ENCODE results near the gene ALK. TPM values are rescaled to one million over a fixed set of nuclear protein-coding genes. Genes with fewer than 3 reads are reported as not detected.

ALK gene
- total and polyA plus RNA-seq, 2 donors (not counting 1 experiment from before 2014, with no cell fraction given): not detected

DNA sequence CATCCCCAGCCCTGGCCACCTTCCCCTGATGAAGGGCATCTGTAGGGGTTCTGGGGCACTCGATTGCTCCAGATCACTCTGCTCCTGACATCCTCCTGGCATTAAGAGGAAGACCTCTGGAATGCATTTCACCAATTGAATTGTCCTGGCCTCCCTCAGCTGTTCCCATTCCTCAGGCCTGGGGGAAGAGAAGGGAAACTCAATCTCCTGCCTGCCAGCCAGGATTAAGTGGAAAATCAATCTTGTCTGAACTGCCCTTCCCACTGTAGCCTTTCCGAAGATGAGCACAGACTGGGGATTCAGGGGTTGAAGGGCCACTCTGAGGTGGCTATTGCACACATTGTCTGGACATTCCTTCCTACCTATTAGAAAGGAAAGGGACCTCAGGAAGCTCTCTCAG is 99.8 kb downstream of the ALK start:
- H3K36me3 ChIP-seq (replicated peaks in 1 of 2; ENCODE audit: control extremely low read depth in 1 of 2, control insufficient read depth in 1 of 2, extremely low read depth in 1 of 2, insufficient read depth in 2 of 2, low read length in 1 of 2): no peaks in the 10 kb centered on the region
- WGBS (ENCODE audit: insufficient coverage): 85% methylated on average over 2 of the region's 2 CpGs
- H3K4me1 ChIP-seq (ENCODE audit: control insufficient read depth in 2 of 2, insufficient read depth in 2 of 2, low read length in 2 of 2): no peaks in the 10 kb centered on the region
- H3K27ac ChIP-seq (ENCODE audit: low read length in 2 of 2): no peak overlapping the region
- no peak overlapping the region for H2AFZ ChIP-seq (ENCODE audit: insufficient read depth, low read depth, low read length, poor library complexity, severe bottlenecking)
- POLR2A ChIA-PET: no interaction called here
- Mint-ChIP-seq H3K27me3 (peaks cover 26% of the 10 kb centered on the region), H3K4me3 (no peak overlapping the region), H3K9me3 (ENCODE audit: insufficient read depth) (no peaks in the 10 kb centered on the region), H3K27ac (no peak overlapping the region), H3K4me1 (no peaks in the 10 kb centered on the region)
- TF ChIP-seq CTCF (IDR thresholded peaks at IDR 0.05) (no peak), EZH2 (IDR thresholded peaks at IDR 0.05; ENCODE audit: borderline replicate concordance, insufficient read depth, low read depth, low read length, poor library complexity, severe bottlenecking) (no peak)
- H3K4me2 ChIP-seq (replicated peaks; ENCODE audit: low read depth, low read length, poor library complexity, severe bottlenecking): no peak overlapping the region
- peaks cover 0 to 3% (median 0%) of the 10 kb centered on the region in 4 experiments for H3K27me3 ChIP-seq (replicated peaks in 1 of 4; ENCODE audit: control extremely low read depth in 1 of 4, control insufficient read depth in 3 of 4, insufficient read depth in 4 of 4, low read length in 3 of 4)
- ATAC-seq (ENCODE audit: low read depth) (no peak), DNase-seq (no peak)
- CTCF ChIA-PET: no interaction called here
- no peaks in the 10 kb centered on the region for H3K79me2 ChIP-seq (ENCODE audit: control insufficient read depth, insufficient read depth, low read length)
- H3K9ac ChIP-seq (ENCODE audit: low read length): no peak overlapping the region
- H3K9me3 ChIP-seq (ENCODE audit: control extremely low read depth in 1 of 3, control insufficient read depth in 2 of 3, insufficient read depth in 1 of 3, low read length in 2 of 3): peaks cover 0 to 7% (median 0%) of the 10 kb centered on the region in 3 donors
- H4K20me1 ChIP-seq (ENCODE audit: control insufficient read depth, insufficient read depth, low read length, poor library complexity, severe bottlenecking): no peaks in the 10 kb centered on the region
- H3K4me3 ChIP-seq (ENCODE audit: control extremely low read depth in 1 of 5, extremely low read depth in 1 of 5, insufficient read depth in 1 of 5, low read depth in 2 of 5, low read length in 4 of 5): no peak overlapping the region
- intact Hi-C loops (cut with micrococcal nuclease): no loop called here

DNA sequence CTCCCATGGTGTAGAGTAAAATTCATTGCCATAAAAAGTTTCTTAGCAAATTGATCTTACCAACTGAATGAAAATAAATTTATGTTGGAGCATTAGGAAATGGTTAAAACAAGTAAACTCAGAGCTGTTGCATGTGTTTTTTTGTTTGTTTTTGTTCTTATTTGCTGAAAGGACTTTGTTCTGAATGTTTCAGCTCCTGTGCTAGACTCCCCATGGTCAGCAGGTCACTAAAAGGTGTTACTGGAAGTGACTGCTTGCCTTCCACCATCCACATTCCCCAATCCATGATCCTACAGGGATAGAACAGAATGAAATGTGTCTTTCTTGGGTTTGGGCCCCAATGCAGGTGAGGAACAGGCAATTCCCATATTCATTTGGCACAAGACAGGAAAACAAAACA is 101.8 kb downstream of the ALK start:
- Histone ChIP-seq H3K9ac (ENCODE audit: low read length) (no peak overlapping the region), H4K20me1 (ENCODE audit: control insufficient read depth, insufficient read depth, low read length, poor library complexity, severe bottlenecking) (no peaks in the 10 kb centered on the region), H3K27me3 (replicated peaks in 1 of 4; ENCODE audit: control extremely low read depth in 1 of 4, control insufficient read depth in 3 of 4, insufficient read depth in 4 of 4, low read length in 3 of 4) (peaks cover 0 to 3% (median 0%) of the 10 kb centered on the region in 4 experiments), H3K4me2 (replicated peaks; ENCODE audit: low read depth, low read length, poor library complexity, severe bottlenecking) (no peak overlapping the region), H3K9me3 (ENCODE audit: control extremely low read depth in 1 of 3, control insufficient read depth in 2 of 3, insufficient read depth in 1 of 3, low read length in 2 of 3) (peaks cover 0 to 7% (median 0%) of the 10 kb centered on the region in 3 donors), H3K4me1 (ENCODE audit: control insufficient read depth in 2 of 2, insufficient read depth in 2 of 2, low read length in 2 of 2) (no peaks in the 10 kb centered on the region), H3K36me3 (replicated peaks in 1 of 2; ENCODE audit: control extremely low read depth in 1 of 2, control insufficient read depth in 1 of 2, extremely low read depth in 1 of 2, insufficient read depth in 2 of 2, low read length in 1 of 2) (no peaks in the 10 kb centered on the region), H2AFZ (ENCODE audit: insufficient read depth, low read depth, low read length, poor library complexity, severe bottlenecking) (no peak overlapping the region), H3K4me3 (ENCODE audit: control extremely low read depth in 1 of 5, extremely low read depth in 1 of 5, insufficient read depth in 1 of 5, low read depth in 2 of 5, low read length in 4 of 5) (no peak overlapping the region), H3K79me2 (ENCODE audit: control insufficient read depth, insufficient read depth, low read length) (no peaks in the 10 kb centered on the region), H3K27ac (ENCODE audit: low read length in 2 of 2) (no peak overlapping the region)
- DNase-seq: no peak
- Mint-ChIP-seq H3K27me3 (peaks cover 10% of the 10 kb centered on the region), H3K4me3 (no peak overlapping the region), H3K27ac (no peak overlapping the region), H3K9me3 (ENCODE audit: insufficient read depth) (no peaks in the 10 kb centered on the region), H3K4me1 (no peaks in the 10 kb centered on the region)
- TF ChIP-seq EZH2 (IDR thresholded peaks at IDR 0.05; ENCODE audit: borderline replicate concordance, insufficient read depth, low read depth, low read length, poor library complexity, severe bottlenecking) (no peak), CTCF (IDR thresholded peaks at IDR 0.05) (no peak)
- ChIA-PET CTCF (no interaction called here), POLR2A (no interaction called here)
- intact Hi-C loops (cut with micrococcal nuclease): no loop called here
- no peak for ATAC-seq (ENCODE audit: low read depth)
